Activated CD4-positive, alpha-beta T cell treated with anti-CD3 and anti-CD28 coated beads for 4 hours (primary cell): ENCODE measurements around the gene ZNF133.
A peak's percentile ranks its signal among the peaks of the same experiment; 100 is the strongest.
"Not testable (repeated sequence)": the region's sequence is repeated elsewhere in the genome, so short reads cannot be mapped to it uniquely, and the experiment has no call there.

ENCODE experiments used
- DNase-seq, 2 donors: peaks; one replicate each; pipeline ENCODE4 v3.0.0-alpha.2; 2020

Gene ZNF133

GRCh38 chr20:18287915-18288748, at the start of gene ZNF133:
ZNF133 (plus strand) TSS chr20:18288527; CDS start chr20:18305687, 17,160 bp downstream.
- peak; percentile 92 to 98 for DNase-seq

DNA sequence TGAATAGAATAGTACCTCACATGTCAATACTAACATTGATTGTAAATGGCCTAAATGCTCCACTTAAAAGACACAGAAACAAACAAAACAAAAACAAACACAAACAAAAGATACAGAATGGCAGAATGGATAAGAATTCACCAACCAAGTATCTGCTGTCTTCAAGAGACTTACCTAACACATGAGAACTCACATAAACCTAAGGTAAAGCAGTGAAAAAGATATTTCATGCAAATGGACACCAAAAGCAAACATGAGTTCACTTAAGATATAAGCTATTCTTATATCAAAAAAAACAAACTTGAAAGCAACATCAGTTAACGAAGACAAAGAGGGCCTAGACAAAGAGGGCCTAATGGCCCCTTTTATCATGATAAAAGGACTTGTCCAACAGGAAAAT, 47.3 kb upstream of the ZNF133 start:
- no peak for DNase-seq

DNA sequence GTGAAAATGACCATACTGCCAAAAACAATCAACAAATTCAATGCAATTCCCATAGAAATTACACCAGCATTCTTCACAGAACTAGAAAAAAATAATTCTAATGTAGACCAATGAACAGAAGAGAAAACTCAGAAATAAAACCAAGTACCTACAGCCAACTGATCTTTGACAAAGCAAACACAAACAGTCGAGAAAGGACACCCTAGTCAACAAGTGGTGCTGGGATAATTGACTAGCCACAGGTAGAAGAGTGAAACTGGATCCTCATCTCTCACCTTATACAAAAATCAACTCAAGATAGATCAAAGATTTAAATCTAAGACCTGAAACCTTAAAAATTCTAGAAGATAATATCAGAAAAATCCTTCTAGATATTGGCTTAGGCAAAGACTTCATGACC, 44.5 kb upstream of the ZNF133 start:
- DNase-seq, result no peak

DNA sequence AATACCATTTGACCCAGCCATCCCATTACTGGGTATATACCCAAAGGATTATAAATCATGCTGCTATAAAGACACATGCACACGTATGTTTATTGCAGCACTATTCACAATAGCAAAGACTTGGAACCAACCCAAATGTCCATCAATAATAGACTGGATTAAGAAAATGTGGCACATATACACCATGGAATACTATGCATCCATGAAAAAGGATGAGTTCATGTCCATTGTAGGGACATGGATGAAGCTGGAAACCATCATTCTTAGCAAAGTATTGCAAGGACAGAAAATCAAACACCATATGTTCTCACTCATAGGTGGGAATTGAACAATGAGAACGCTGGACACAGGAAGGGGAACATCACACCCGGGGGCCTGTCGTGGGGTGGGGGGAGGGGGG, 39.8 kb upstream of the ZNF133 start:
- DNase-seq, result not testable (repeated sequence)

GRCh38 chr20:18250217-18250616, 38.1 kb upstream of the ZNF133 start:
- DNase-seq, result no peak

DNA sequence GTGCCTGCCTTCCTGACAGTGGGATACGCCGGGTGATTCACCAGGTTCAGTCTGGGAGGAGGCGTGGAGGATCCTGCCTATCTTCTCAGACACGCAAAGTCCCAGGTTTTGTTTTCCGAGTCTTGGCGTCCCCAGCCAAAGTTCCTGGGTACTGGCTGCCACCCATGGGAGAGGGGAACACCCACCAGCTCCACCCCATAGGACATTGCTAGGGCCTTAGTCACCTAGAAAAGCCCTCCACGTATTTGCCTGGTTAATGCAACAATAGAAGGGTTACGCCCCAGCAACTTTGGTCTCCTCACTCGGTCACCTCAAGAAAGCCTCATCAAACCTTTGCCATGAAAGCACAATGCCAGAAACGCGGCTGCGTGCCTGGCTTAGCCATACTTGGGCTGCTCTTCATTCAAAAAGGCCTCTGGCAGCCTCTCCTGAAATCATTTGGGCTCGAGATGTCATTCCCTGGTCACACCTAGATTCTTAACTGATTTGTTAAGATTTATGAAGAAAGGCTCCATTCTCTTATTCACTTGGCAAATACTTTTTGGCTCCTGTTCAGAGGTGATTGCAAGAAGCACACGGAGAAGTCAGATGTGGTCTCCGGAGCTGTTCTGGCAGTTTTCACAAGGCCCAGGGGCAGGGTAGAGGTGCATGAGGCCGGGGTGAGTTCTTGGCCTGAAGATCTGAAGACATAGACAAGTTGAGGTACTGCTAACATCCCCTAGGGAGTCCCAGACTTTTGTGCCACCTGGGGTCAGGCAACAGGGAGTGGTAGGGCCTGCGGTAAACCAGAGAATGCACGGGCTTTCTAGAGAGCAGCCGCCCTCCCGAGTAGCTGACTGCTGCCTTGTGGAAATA, 35.5 kb upstream of the ZNF133 start:
- no peak for DNase-seq

- no peak for DNase-seq
These were observed 33.7 kb upstream of the ZNF133 start for GRCh38 chr20:18254615-18255014.

GRCh38 chr20:18255526-18255925, 32.8 kb upstream of the ZNF133 start:
- DNase-seq, result no peak

DNA sequence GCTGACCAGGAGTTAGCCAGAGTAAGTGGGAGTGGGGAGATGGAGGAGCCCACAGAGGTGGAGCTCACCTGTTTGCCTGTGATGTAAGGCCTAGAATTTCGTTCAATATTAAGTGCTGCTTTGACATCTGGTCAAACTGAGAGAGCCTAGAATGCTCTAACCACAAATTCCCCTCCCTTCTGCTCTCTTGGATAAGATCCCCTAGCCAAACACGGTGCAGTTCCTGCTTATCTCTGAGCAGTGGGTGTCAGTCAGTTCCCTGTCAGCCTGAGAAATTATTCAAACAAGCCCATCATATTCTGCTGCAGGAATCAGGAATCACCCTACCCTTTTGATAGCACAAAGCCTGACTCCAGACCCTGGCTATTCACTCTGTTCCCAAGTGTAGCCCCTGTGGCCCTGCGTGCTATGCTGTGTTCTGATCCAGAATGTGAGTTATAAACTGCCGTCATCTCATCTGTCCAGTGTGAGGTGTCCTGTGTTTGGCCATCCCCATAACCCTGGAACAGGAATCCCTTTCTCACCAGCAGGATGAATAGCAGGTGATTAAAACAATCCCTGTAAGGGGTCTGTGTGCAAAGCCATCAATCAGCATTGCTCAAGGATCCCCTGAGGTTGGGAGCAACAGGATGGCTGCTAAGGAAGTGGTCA, 31.8 kb upstream of the ZNF133 start:
- DNase-seq, result no peak

- no peak for DNase-seq
These were observed 30.0 kb upstream of the ZNF133 start for GRCh38 chr20:18258126-18258860.

DNA sequence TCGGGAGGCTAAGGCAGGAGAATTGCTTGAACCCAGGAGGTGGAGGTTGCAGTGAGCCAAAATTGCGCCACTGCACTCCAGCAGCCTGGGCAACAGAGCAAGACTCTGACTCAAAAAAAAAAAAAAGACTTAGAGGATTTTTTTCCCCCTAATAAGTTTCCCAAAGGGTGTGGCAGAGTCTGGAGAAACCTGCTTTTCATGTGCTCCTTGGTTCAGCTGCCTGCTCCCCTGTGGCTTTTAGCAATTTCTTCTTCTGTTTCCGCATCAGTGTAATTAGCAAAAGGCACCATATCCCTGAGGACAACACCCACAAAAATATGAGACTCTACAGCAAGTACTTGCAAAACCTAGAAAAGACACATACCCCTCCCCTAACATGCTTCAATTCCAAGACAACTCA, 28.6 kb upstream of the ZNF133 start:
- no peak for DNase-seq

- DNase-seq, result no peak
These were observed 24.6 kb upstream of the ZNF133 start for GRCh38 chr20:18263723-18264122.

DNA sequence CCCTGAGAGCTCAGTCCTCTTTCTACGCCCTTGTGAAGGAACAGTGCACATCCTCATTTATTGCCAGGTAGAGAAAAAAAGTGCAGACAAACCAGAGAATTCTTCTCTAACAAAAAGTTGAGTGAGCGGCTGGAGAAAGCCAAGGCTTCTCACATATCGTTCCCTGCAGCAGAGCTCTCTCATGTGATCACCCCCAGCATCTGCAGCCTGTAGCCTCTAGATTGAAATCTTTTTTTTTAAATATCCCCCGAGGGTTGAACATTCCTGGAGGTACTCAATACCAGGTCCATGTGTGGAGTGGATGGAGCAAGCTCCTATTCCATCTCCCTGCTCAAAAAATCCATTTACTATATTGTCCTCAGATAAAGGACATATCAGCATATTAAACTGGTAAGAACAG, 22.9 kb upstream of the ZNF133 start:
- DNase-seq, result no peak

- DNase-seq, result no peak
These were observed 22.0 kb upstream of the ZNF133 start for GRCh38 chr20:18266282-18266681.

- DNase-seq, result no peak
These were observed 20.5 kb upstream of the ZNF133 start for GRCh38 chr20:18267815-18268214.

DNA sequence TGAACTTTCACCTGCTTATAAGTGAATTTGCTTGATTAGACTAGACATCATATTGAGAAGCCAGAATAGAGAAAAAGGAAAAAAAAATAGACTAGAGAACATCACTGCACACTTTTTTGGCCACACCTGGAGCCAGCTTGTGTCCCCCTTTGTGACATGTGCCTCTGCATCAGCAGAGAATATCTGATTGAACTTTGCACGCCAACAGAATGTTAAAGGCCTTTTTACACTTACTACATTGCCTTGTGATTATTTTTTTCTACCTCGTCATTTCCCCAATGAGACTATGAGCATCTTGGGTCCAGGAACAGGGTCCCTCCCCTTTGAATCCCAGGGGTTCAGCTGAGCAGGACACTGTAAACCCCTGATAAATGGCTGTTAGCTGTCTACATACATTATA, 17.2 kb upstream of the ZNF133 start:
- DNase-seq, result no peak

DNA sequence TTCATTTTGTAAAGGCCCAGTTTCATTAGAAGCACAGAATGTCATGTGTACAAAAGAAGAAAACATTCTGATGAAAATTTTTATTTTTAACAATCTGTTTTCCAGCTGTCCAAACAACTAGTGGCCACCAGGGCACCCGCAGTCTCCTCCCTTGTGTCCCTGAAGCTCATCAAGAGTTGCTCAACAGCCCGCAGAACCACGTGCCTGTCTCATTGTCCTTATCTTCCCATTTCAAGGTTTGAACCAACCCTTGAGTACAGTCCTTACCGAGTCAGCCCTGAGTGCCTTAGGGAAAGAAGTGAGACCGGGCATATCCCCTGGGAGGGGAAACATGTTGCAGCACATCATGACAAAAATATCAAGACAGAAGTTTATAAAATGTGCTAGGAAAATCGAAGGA, 15.9 kb upstream of the ZNF133 start:
- DNase-seq, result no peak

DNA sequence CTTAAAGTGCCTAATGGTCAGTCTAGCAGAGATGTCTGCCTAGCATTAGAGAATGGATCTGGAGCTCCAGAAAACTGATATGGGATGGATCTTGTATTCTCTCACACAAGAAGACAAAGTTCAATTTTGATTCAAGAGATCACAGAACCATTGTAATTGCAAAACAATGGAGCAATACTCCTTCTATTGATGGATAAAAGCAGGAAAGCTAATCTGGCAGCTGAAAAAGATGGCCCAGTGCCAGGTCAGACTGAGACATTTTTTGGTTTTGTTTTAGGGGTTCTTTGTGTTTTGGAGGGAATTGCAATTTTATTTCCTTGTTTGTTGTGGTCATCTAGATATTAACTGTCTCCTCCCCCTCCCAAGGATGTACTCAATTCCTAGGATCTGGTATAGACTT, 14.6 kb upstream of the ZNF133 start:
- DNase-seq, result no peak

GRCh38 chr20:18275960-18276359, 12.4 kb upstream of the ZNF133 start:
- DNase-seq, result not testable (repeated sequence)

- DNase-seq, result peak; percentile 34 to 49
These were observed 11.5 kb upstream of the ZNF133 start for GRCh38 chr20:18276821-18277220.

DNA sequence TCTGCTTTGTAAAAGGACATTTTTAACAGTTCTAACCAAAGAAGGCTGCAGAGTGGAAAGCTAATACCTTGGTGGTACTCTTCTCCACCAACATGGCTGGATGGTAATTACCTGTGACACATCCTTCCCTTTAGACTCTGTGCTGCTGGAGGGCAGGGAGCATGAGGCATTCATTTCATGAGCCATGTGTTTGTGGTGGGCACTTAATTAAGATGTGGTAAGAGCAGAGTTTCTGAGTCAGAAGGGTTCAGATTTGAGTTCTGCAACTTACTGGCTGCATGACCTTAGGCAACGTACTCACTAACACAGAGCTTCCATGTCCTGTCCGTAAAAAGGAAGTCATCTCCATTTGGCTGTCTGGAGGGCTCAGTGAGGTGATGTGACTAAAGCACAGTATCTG, 9.1 kb upstream of the ZNF133 start:
- DNase-seq, result no peak

GRCh38 chr20:18284805-18285533, 3.4 kb upstream of the ZNF133 start:
- no peak for DNase-seq
